K562 (cell line): Measurements from ENCODE around the gene EML2. TPM values are rescaled to one million over a fixed set of nuclear protein-coding genes. Genes with fewer than 3 reads are reported as not detected.

ENCODE experiments used
- BACH1 ChIP-seq: fragments of 200-800 bp; sonication (Bioruptor generic); IDR thresholded peaks from 2 replicates; pipeline ENCODE4 v1.6.1; 2016; ENCODE audit warnings: missing genetic modification characterization, missing compliant biosample characterization
- CBFA2T3 ChIP-seq: fragments of 450-650 bp; IDR thresholded peaks from 2 replicates; pipeline ENCODE4 v1.6.1; 2017
- ERF ChIP-seq: fragments of 450-650 bp; formaldehyde crosslinking; IDR thresholded peaks from 2 replicates; pipeline ENCODE4 v1.4.0; 2020; ENCODE audit warnings: mild to moderate bottlenecking, mixed read lengths
- ETV6 ChIP-seq, 3 experiments: fragments of 150-350 bp in 1 of 3; sonication (generic) in 1 of 3; formaldehyde crosslinking in 1 of 3; IDR thresholded peaks; 2 replicates each; pipeline versions ENCODE4 v1.6.1 to v1.8.0; 2014 to 2022; ENCODE audit warnings: borderline replicate concordance in 2 of 3, low read depth in 2 of 3, antibody characterized with exemption in 1 of 3, low read length in 1 of 3, mild to moderate bottlenecking in 1 of 3, missing genetic modification reagents in 1 of 3
- FOXK1 ChIP-seq: sonication (generic); formaldehyde crosslinking; IDR thresholded peaks from 2 replicates; pipeline ENCODE4 v1.8.0; 2022; ENCODE audit warnings: missing genetic modification reagents, mild to moderate bottlenecking, borderline replicate concordance
- HMG20B ChIP-seq: fragments of 250-450 bp; sonication (Bioruptor Pico); IDR thresholded peaks from 2 replicates; pipeline ENCODE4 v1.5.0; 2021; ENCODE audit warnings: mild to moderate bottlenecking
- ILK ChIP-seq: fragments of 450-650 bp; IDR thresholded peaks from 2 replicates; pipeline ENCODE4 v1.6.1; 2016; ENCODE audit warnings: missing genetic modification characterization, low read depth, mild to moderate bottlenecking, missing compliant biosample characterization, moderate library complexity, borderline replicate concordance
- KLF16 ChIP-seq: IDR thresholded peaks from 2 replicates; pipeline ENCODE4 v1.6.1; 2016; ENCODE audit warnings: antibody characterized with exemption
- MCM3 ChIP-seq: fragments of 450-650 bp; IDR thresholded peaks from 2 replicates; pipeline ENCODE4 v1.6.1; 2016
- PATZ1 ChIP-seq: fragments of 250-450 bp; sonication (Bioruptor Pico); IDR thresholded peaks from 2 replicates; pipeline ENCODE4 v1.5.0; 2020; ENCODE audit warnings: mild to moderate bottlenecking, borderline replicate concordance
- POLR2AphosphoS5 ChIP-seq: IDR thresholded peaks from 2 replicates; pipeline ENCODE4 v1.6.1; 2011; ENCODE audit warnings: mild to moderate bottlenecking, low read depth, low read length, moderate library complexity; ENCODE audit not compliant: control insufficient read depth, insufficient read depth
- PTRF ChIP-seq: fragments of 450-650 bp; IDR thresholded peaks from 2 replicates; pipeline ENCODE4 v1.6.1; 2016; ENCODE audit warnings: mild to moderate bottlenecking, missing genetic modification characterization, missing compliant biosample characterization
- SMARCA4 ChIP-seq: fragments of 450-650 bp; IDR thresholded peaks from 2 replicates; pipeline ENCODE4 v1.6.1; 2016
- SPI1 ChIP-seq: IDR thresholded peaks from 2 replicates; pipeline ENCODE4 v1.6.1; 2011; ENCODE audit warnings: low read depth, low read length, control low read depth, borderline replicate concordance
- SREBF2 ChIP-seq: sonication (generic); formaldehyde crosslinking; IDR thresholded peaks from 2 replicates; pipeline ENCODE4 v1.4.0; 2020; ENCODE audit warnings: mild to moderate bottlenecking, missing genetic modification reagents
- TBP ChIP-seq: optimal IDR thresholded peaks from 2 replicates; pipeline ENCODE3; 2011; ENCODE audit warnings: low read depth, low read length, improper control_type of control experiment
- TEAD2 ChIP-seq: fragments of 450-650 bp; IDR thresholded peaks from 2 replicates; pipeline ENCODE4 v1.6.1; 2016; ENCODE audit warnings: missing genetic modification characterization, control low read depth, missing compliant biosample characterization
- TRIM24 ChIP-seq, 2 experiments: fragments of 450-650 bp; IDR thresholded peaks; 2 replicates each; pipeline ENCODE4 v1.6.1; 2016
- TRIM25 ChIP-seq: fragments of 450-650 bp; IDR thresholded peaks from 2 replicates; pipeline ENCODE4 v1.7.0; 2016; ENCODE audit warnings: borderline replicate concordance
- ZNF12 ChIP-seq: sonication (generic); formaldehyde crosslinking; IDR thresholded peaks from 2 replicates; pipeline ENCODE4 v1.4.0; 2020; ENCODE audit warnings: mild to moderate bottlenecking, missing genetic modification reagents
- ZNF24 ChIP-seq: fragments of 450-650 bp; IDR thresholded peaks from 2 replicates; pipeline ENCODE4 v1.6.1; 2016
- ZNF311 ChIP-seq: fragments of 250-450 bp; sonication (Bioruptor Pico); IDR thresholded peaks from 2 replicates; pipeline ENCODE4 v1.4.0; 2020; ENCODE audit warnings: mild to moderate bottlenecking, moderate library complexity
- ZNF589 ChIP-seq: fragments of 200-800 bp; sonication (Bioruptor generic); IDR thresholded peaks from 2 replicates; pipeline ENCODE4 v1.6.1; 2016; ENCODE audit warnings: low read depth, missing genetic modification characterization, missing compliant biosample characterization
- ZNF780A ChIP-seq: fragments of 250-450 bp; sonication (Bioruptor Pico); IDR thresholded peaks from 2 replicates; pipeline ENCODE4 v1.5.0; 2021; ENCODE audit warnings: mild to moderate bottlenecking
- polyA plus RNA-seq, 8 experiments: library from polyadenylated mRNA; depleted of rRNA in 4 of 8; stranded (reverse) in 5 of 8; unstranded in 3 of 8; fragments of >200 nt; fragmentation: Nextera tagmentation in 2 of 8; fragmentation: Illumina TruSeq in 1 of 8; extraction: Ambion mirVana in 2 of 8; extraction: Trizol in 1 of 8; gene quantifications; 2 replicates each; pipeline versions ENCODE4 v1.2.1 to v1.2.3, GENCODE V29; 2011 to 2014; ENCODE audit warnings: inconsistent platforms in 1 of 8, missing spikeins in 1 of 8
- total RNA-seq, 7 experiments: library from RNA; depleted of rRNA in 6 of 7; stranded (reverse); fragments of >200 nt in 6 of 7; fragmentation: Illumina TruSeq in 2 of 7; extraction: Trizol in 2 of 7; gene quantifications; 2 replicates each; pipeline versions ENCODE4 v1.2.1 to v1.2.3, GENCODE V29; 2011 to 2021; ENCODE audit warnings: low replicate concordance in 1 of 7
- TF ChIP-seq, protein P1 (sequence below), 2 experiments: fragments of 200-800 bp in 1 of 2; sonication (Bioruptor generic) in 1 of 2; sonication (generic) in 1 of 2; formaldehyde crosslinking in 1 of 2; IDR thresholded peaks in 1 of 2; conservative IDR thresholded peaks in 1 of 2; 2 replicates each; pipeline versions ENCODE4 v1.5.0 to v1.6.1; 2016 to 2020; ENCODE audit warnings: missing compliant biosample characterization in 1 of 2, missing genetic modification characterization in 1 of 2, missing genetic modification reagents in 1 of 2

Gene EML2
- total and polyA plus RNA-seq, 9 of the 15 experiments (the other 6 are each of a cell fraction or from before 2014, with no cell fraction given) = 2.6 to 69.6 (median 24.8) TPM

DNA sequence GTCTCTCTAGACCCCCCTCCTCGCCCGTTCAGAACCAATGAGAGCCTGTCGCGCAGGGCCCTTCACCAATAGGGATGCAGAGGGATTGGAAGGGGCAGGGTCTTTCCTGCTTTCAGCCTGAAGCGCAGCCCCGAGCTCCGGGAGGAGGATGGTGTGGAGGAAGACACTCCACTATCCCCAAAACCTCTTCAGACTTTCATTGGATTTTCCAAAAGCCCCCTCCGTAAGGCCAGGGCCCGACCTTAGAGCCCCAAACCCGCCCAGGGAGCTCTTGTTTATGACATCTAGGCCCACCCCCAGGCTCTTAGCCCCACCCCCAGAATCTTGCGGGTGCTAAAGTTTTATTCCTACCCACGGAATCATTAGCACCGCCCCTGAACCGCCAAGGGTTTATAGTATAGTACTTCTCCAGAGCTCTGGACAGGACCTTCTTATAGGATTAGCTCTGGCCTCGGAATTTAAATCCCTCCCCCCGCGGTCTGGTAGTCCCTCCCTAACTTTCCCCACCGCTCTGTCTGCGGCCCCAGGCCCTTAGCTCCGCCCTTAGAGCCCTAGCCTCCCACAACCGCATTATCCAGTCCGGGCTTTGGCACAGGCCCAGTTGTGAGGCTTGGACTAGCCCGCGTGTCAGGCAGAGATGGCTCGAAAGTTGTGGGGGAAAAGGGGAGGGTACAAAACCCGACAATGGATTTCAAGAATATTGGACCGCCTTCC lies 6.6 kb upstream of the EML2 start (continued):
- TF ChIP-seq ZNF589 (CRISPR knock-in tag) = no peak
- no peak for TF ChIP-seq ILK
- no peak for TF ChIP-seq SPI1
- peak; percentile 65 for TF ChIP-seq TBP
- no peak for TF ChIP-seq FOXK1
- peak; percentile 43 to 64; a peak in 3 of 4 replicates for TF ChIP-seq TRIM24 (IDR thresholded peaks at IDR 0.05)
- TF ChIP-seq PTRF (tag) = no peak
- peak; percentile 61; the same call in 1 of the 2 replicates for TF ChIP-seq SMARCA4
- TF ChIP-seq TRIM25 = no peak
- no peak for TF ChIP-seq ZNF780A (CRISPR knock-in tag)
- TF ChIP-seq TEAD2 (tag) = no peak
- TF ChIP-seq, protein P1, sequence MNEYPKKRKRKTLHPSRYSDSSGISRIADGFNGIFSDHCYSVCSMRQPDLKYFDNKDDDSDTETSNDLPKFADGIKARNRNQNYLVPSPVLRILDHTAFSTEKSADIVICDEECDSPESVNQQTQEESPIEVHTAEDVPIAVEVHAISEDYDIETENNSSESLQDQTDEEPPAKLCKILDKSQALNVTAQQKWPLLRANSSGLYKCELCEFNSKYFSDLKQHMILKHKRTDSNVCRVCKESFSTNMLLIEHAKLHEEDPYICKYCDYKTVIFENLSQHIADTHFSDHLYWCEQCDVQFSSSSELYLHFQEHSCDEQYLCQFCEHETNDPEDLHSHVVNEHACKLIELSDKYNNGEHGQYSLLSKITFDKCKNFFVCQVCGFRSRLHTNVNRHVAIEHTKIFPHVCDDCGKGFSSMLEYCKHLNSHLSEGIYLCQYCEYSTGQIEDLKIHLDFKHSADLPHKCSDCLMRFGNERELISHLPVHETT (CRISPR knock-in tag; conservative IDR thresholded peaks at IDR 0.05 in 1 of 2, IDR thresholded peaks at IDR 0.05 in 1 of 2) = no peak
- TF ChIP-seq KLF16 = no peak
- TF ChIP-seq PATZ1 = no peak
- no peak for TF ChIP-seq ZNF12 (CRISPR knock-in tag)
- TF ChIP-seq BACH1 (tag) = no peak
- no peak for TF ChIP-seq ERF (CRISPR knock-in tag)
- no peak for TF ChIP-seq SREBF2 (CRISPR knock-in tag)
- no peak for TF ChIP-seq CBFA2T3
- 0 out of 4 replicates have a peak, but pooled peaks of 1 of the 2 experiments have one; percentile 50 for TF ChIP-seq ETV6 (IDR thresholded peaks at IDR 0.05; ENCODE audit: borderline replicate concordance in 1 of 2, low read depth in 2 of 2, low read length in 1 of 2)
- no peak for TF ChIP-seq ETV6 (CRISPR knock-in tag; IDR thresholded peaks at IDR 0.05; ENCODE audit: borderline replicate concordance)
- TF ChIP-seq ZNF311 (CRISPR knock-in tag) = no peak
- no peak; the same call in 1 of the 2 replicates for TF ChIP-seq POLR2AphosphoS5
- TF ChIP-seq ZNF24 = no peak
- no peak for TF ChIP-seq HMG20B (CRISPR knock-in tag)
- no peak for TF ChIP-seq MCM3
